GM12878 (cell line): ENCODE data around the gene DNAJB6. TPM values are rescaled to one million over a fixed set of nuclear protein-coding genes. Genes with fewer than 3 reads are reported as not detected.

Source experiments
- ATAC-seq: fragments of 200-7000 bp; cut with Tn5 transposase; 3 replicates; pipeline ENCODE4 v1.9.1; 2020; ENCODE audit warnings: mild to moderate bottlenecking, moderate library complexity
- BruUV-seq: library from RNA; stranded (reverse); fragments of 400-500 nt; replicated peaks from 2 replicates; lab custom pipeline; 2021; lab: Mats Ljungman, UMichigan
- CTCF ChIA-PET: fragments of 300-600 bp; sonication (Branson Sonifier 250); formaldehyde crosslinking; extraction: SDS; loops from one replicate; lab custom pipeline; 2021; ENCODE audit warnings: inconsistent platforms; lab: Yijun Ruan, JAX
- POLR2A ChIA-PET: fragments of 350-600 bp; formaldehyde crosslinking; extraction: SDS; loops from one replicate; lab custom pipeline; 2021; ENCODE audit warnings: inconsistent platforms; lab: Charles Lee
- RAD21 ChIA-PET: fragments of 300-600 bp; sonication (Branson Sonifier 250); formaldehyde crosslinking; loops from one replicate; lab custom pipeline; 2023; ENCODE audit warnings: antibody characterized with exemption; ENCODE audit not compliant: unreplicated experiment; lab: Charles Lee
- SMC1A ChIA-PET: fragments of 300-600 bp; sonication (Branson Sonifier 250); formaldehyde crosslinking; loops from one replicate; lab custom pipeline; 2023; ENCODE audit not compliant: unreplicated experiment, uncharacterized antibody; lab: Charles Lee
- DNase-seq: peaks from one replicate; pipeline ENCODE4 v3.0.0-alpha.2; 2011; ENCODE audit warnings: low read depth, low spot score
- FAIRE-seq: peaks from 3 replicates; lab custom pipeline; 2011; peaks lifted over from hg19 to GRCh38; lab: Jason Lieb, UNC
- H2AFZ ChIP-seq: 2 replicates; pipeline ENCODE4 v1.6.0; 2011; ENCODE audit warnings: low read depth, low read length, control low read depth; ENCODE audit not compliant: control insufficient read depth
- H3K27ac ChIP-seq: 2 replicates; pipeline ENCODE4 v1.5.1; 2011; ENCODE audit warnings: control low read depth; ENCODE audit not compliant: control insufficient read depth, insufficient read depth
- H3K27me3 ChIP-seq, 2 experiments: replicated peaks in 1 of 2; 2 replicates each; pipeline versions ENCODE4 v1.6.0 to v1.6.1; 2011; ENCODE audit warnings: low read length in 1 of 2; ENCODE audit not compliant: control insufficient read depth in 2 of 2, insufficient read depth in 2 of 2
- H3K36me3 ChIP-seq, 2 experiments: 2 replicates each; pipeline ENCODE4 v1.5.1; 2011; ENCODE audit warnings: low read length in 1 of 2; ENCODE audit not compliant: control insufficient read depth in 2 of 2, insufficient read depth in 2 of 2
- H3K4me1 ChIP-seq: 2 replicates; pipeline ENCODE4 v1.6.1; 2011; ENCODE audit warnings: mild to moderate bottlenecking, low read length, moderate library complexity, mixed read lengths; ENCODE audit not compliant: control insufficient read depth, insufficient read depth
- H3K4me2 ChIP-seq: 2 replicates; pipeline ENCODE4 v1.6.0; 2011; ENCODE audit warnings: control low read depth; ENCODE audit not compliant: control insufficient read depth, insufficient read depth
- H3K4me3 ChIP-seq: fragments of 200-600 bp; sonication (generic); 2 replicates; pipeline ENCODE4 v1.5.1; 2016
- H3K79me2 ChIP-seq: 2 replicates; pipeline ENCODE4 v1.6.0; 2011; ENCODE audit warnings: low read length; ENCODE audit not compliant: control insufficient read depth, insufficient read depth
- H3K9ac ChIP-seq: 2 replicates; pipeline ENCODE4 v1.8.0; 2011; ENCODE audit warnings: low read length, control low read depth, mixed read lengths; ENCODE audit not compliant: control insufficient read depth, insufficient read depth
- H3K9me3 ChIP-seq: replicated peaks from 3 replicates; pipeline ENCODE4 v1.5.1; 2011; ENCODE audit warnings: mild to moderate bottlenecking, low read length; ENCODE audit not compliant: control insufficient read depth, insufficient read depth
- H4K20me1 ChIP-seq: 2 replicates; pipeline ENCODE4 v1.6.0; 2011; ENCODE audit not compliant: control insufficient read depth, insufficient read depth
- ASH2L ChIP-seq: fragments of 300-600, 200-600 bp; sonication (generic); IDR thresholded peaks from 2 replicates; pipeline ENCODE4 v1.6.1; 2017; ENCODE audit warnings: low read depth, mild to moderate bottlenecking, borderline replicate concordance
- BACH1 ChIP-seq: fragments of 450-650 bp; IDR thresholded peaks from 2 replicates; pipeline ENCODE4 v1.6.1; 2017; ENCODE audit warnings: mild to moderate bottlenecking, borderline replicate concordance
- IRF5 ChIP-seq: fragments of 450-650 bp; IDR thresholded peaks from 2 replicates; pipeline ENCODE4 v1.6.1; 2017; ENCODE audit warnings: borderline replicate concordance
- SREBF2 ChIP-seq: IDR thresholded peaks from 2 replicates; pipeline ENCODE4 v1.6.1; 2012; ENCODE audit warnings: mild to moderate bottlenecking, low read length
- YBX1 ChIP-seq: fragments of 450-650 bp; IDR thresholded peaks from 2 replicates; pipeline ENCODE4 v1.6.1; 2016; ENCODE audit warnings: antibody characterized with exemption
- WGBS: methylation state at CpG from one replicate; pipeline ENCODE4 v1.1.6; 2016; ENCODE audit warnings: low lambda C conversion rate; ENCODE audit not compliant: insufficient replicate concordance, insufficient coverage; ENCODE audit errors: missing lambda C conversion rate; 5-methylcytosine and 5-hydroxymethylcytosine counted together
- in situ Hi-C: fragments of 300-500 bp; cut with MboI; formaldehyde crosslinking; loops from 9 replicates; pipeline ENCODE4 v1.14.3; 2018; ENCODE audit warnings: mixed read lengths
- intact Hi-C: fragments of 100-400 bp; cut with micrococcal nuclease; formaldehyde crosslinking; loops from one replicate; pipeline ENCODE4 v1.14.2; 2022; ENCODE audit not compliant: unreplicated experiment
- polyA plus RNA-seq, 11 experiments: library from polyadenylated mRNA; depleted of rRNA in 4 of 11; unstranded in 6 of 11; stranded (reverse) in 5 of 11; fragments of >200 nt; fragmentation: Nextera tagmentation in 4 of 11; fragmentation: Illumina TruSeq in 1 of 11; extraction: Ambion mirVana in 4 of 11; extraction: Trizol in 1 of 11; gene quantifications; 1 replicate in 1 of 11; 2 replicates in 10 of 11; pipeline versions ENCODE4 v1.2.1 to v1.2.3, GENCODE V29; 2011 to 2016; ENCODE audit warnings: inconsistent platforms in 2 of 11, missing spikeins in 2 of 11, low read depth in 1 of 11
- total RNA-seq, 4 experiments: library from RNA; depleted of rRNA in 3 of 4; stranded (reverse); fragments of >200 nt in 3 of 4; fragmentation: Illumina TruSeq in 1 of 4; extraction: Trizol in 1 of 4; gene quantifications; 2 replicates each; pipeline versions ENCODE4 v1.2.1 to v1.2.3, GENCODE V29; 2013 to 2021
- TF ChIP-seq, protein P1 (sequence below): fragments of 450-650 bp; IDR thresholded peaks from 2 replicates; pipeline ENCODE4 v1.6.1; 2014; ENCODE audit warnings: mild to moderate bottlenecking

DNAJB6 gene
- total and polyA plus RNA-seq, 10 of the 15 experiments (the other 5 are each of a cell fraction or from before 2014, with no cell fraction given), result 34.5 to 117 (median 53.1) TPM

GRCh38 chr7:157464111-157464970 lies 127.5 kb downstream of the DNAJB6 start (continued):
- TF ChIP-seq IRF5, result no peak
- TF ChIP-seq ASH2L, result no peak
- TF ChIP-seq BACH1, result no peak
- TF ChIP-seq, protein P1, sequence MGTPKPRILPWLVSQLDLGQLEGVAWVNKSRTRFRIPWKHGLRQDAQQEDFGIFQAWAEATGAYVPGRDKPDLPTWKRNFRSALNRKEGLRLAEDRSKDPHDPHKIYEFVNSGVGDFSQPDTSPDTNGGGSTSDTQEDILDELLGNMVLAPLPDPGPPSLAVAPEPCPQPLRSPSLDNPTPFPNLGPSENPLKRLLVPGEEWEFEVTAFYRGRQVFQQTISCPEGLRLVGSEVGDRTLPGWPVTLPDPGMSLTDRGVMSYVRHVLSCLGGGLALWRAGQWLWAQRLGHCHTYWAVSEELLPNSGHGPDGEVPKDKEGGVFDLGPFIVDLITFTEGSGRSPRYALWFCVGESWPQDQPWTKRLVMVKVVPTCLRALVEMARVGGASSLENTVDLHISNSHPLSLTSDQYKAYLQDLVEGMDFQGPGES, result no peak
- TF ChIP-seq YBX1, result no peak

DNA sequence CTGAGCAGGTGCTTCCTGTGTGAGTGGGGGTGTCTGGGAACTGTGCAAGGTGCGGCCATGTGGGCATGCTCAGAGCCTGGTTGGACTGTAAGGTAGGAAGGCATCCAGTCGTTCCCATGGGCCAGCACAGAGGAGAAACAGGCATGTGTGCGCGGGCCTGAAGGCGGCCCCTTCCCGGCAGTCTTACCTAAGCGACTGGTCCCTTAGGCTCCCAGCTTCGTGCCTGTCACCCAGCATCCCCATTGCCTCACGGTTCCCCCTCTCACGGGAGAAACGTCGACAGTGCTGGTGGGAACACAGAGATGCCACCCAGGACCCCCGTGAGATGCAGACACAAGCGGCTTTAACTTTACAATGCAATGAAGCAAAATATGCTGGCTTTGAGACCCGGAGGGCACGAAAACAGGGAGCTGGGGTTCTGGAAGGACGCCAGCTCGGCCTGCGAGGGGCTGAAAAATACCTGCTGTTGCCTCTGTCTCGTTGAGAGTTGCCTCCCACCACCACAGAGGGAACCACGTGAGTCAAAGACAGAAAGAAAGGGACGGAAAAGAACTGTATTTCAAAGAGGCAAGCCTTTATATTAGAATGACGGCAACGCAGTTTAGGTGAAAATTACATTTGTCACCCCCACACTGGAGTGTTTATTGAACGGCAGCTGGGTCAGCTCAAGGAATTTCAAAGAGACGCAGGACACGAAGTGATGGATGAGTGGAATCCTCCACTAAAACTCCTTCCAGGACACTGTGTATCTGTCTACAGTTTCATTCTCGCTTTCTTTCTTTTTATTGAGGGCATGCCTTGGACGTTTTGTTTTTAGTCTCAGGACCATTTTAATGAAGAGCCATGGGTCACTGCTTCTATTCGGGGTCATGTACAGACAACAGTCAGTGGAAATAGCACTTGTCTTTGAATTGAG lies 128.4 kb downstream of the DNAJB6 start:
- RAD21 ChIA-PET, result no interaction called here
- CTCF ChIA-PET, result no interaction called here
- no peak overlapping the region for H3K9ac ChIP-seq
- SMC1A ChIA-PET, result no interaction called here
- H3K27ac ChIP-seq, result no peak overlapping the region
- ATAC-seq, result no peak
- intact Hi-C loops (no loop called here), in situ Hi-C loops (no loop called here)
- H3K79me2 ChIP-seq, result no peaks in the 10 kb centered on the region
- no peak for FAIRE-seq
- DNase-seq, result no peak
- H3K27me3 ChIP-seq, result no peaks in the 10 kb centered on the region; a peak in 1 of 4 replicates
- no peak for TF ChIP-seq SREBF2
- POLR2A ChIA-PET, result no interaction called here
- H3K4me2 ChIP-seq, result no peak overlapping the region
- H3K4me3 ChIP-seq, result no peak overlapping the region
- WGBS, result 36% methylated on average over 30 of the region's 30 CpGs
- H3K36me3 ChIP-seq, result no peaks in the 10 kb centered on the region
- no peaks in the 10 kb centered on the region for H4K20me1 ChIP-seq
- no peaks in the 10 kb centered on the region; the same call in 2 of the 3 replicates for H3K9me3 ChIP-seq
- BruUV-seq, result no TSS peak
- no peaks in the 10 kb centered on the region for H3K4me1 ChIP-seq
- H2AFZ ChIP-seq, result no peak overlapping the region
